Pancreas (tissue), 10 donors: ENCODE measurements around the gene TEX48. TPM values are rescaled to one million over a fixed set of nuclear protein-coding genes. Genes with fewer than 3 reads are reported as not detected.

Source experiments
- ATAC-seq, 4 donors: fragments of 200-7000 bp; cut with Tn5 transposase; one replicate each; pipeline versions ENCODE4 v1.8.0 to v1.9.1; 2020; ENCODE audit warnings: mild to moderate bottlenecking in 4 of 4, moderate library complexity in 4 of 4
- DNase-seq, 6 donors: peaks; one replicate each; pipeline ENCODE4 v3.0.0-alpha.2; 2020
- FAIRE-seq: peaks from 2 replicates; lab custom pipeline; 2012; peaks lifted over from hg19 to GRCh38; lab: Jason Lieb, UNC
- H3K27ac ChIP-seq, 4 donors: fragments of 200-600 bp; sonication (generic); 1 replicate in 3 of 4; 2 replicates in 1 of 4; pipeline versions ENCODE4 v1.5.0 to v1.8.0; 2020
- H3K27me3 ChIP-seq, 4 donors: fragments of 200-600 bp; one replicate each; pipeline ENCODE4 v1.8.0; 2021
- H3K36me3 ChIP-seq, 3 donors: fragments of 200-600 bp; sonication (generic) in 1 of 3; one replicate each; pipeline versions ENCODE4 v1.5.0 to v1.8.0; 2020 to 2021
- H3K4me1 ChIP-seq, 3 donors: fragments of 200-600 bp; one replicate each; pipeline ENCODE4 v1.8.0; 2021
- H3K4me3 ChIP-seq, 4 donors: fragments of 200-600 bp; sonication (generic) in 2 of 4; one replicate each; pipeline versions ENCODE4 v1.5.0 to v1.8.0; 2020 to 2021
- H3K9me3 ChIP-seq, 4 donors: fragments of 200-600 bp; one replicate each; pipeline ENCODE4 v1.8.0; 2021
- CTCF ChIP-seq, 4 donors: fragments of 200-600 bp; sonication (generic) in 3 of 4; IDR thresholded peaks; one replicate each; pipeline versions ENCODE4 v1.5.0 to v1.8.0; 2021; ENCODE audit warnings: antibody characterized with exemption in 4 of 4
- WGBS, 2 donors: extraction: QIAGEN DNeasy Blood & Tissue Kit; methylation state at CpG; one replicate each; pipeline ENCODE4 v1.1.7; 2013; 5-methylcytosine and 5-hydroxymethylcytosine counted together
- intact Hi-C, 3 donors: fragments of 100-400 bp; cut with DNase I; formaldehyde crosslinking; loops; one replicate each; pipeline versions ENCODE4 v1.11.1 to v1.14.2; 2022
- polyA plus RNA-seq, 2 donors: library from polyadenylated mRNA; stranded (reverse); fragments of 200-250 nt; gene quantifications; one replicate each; pipeline ENCODE4 v1.2.3, GENCODE V29; 2013
- total RNA-seq, 6 donors: library from RNA; stranded (reverse); fragmentation: NEBNext Ultra II Directional in 4 of 6; extraction: Animal tissue kit (Norgen Biotek cat#: 25700) in 4 of 6; gene quantifications; one replicate each; pipeline versions ENCODE4 v1.2.1 to v1.2.4, GENCODE V29; 2021 to 2023
- donor health status: healthy with polysubstance abuse.
- donor health status: DM: no; HTN: no; CAD: no; lungs with moderate emphysema.
- donor health status: DM: no; HTN: no; CAD: no.
- donor health status: control.
- donor health status: control.
- donor health status: Bipolar disorder and iron deficiency.
- donor health status: DM: yes; HTN: yes; CAD: no.
- donor health status: DM: no; HTN: no; CAD: no.
- donor health status: DM: no; HTN: no; CAD: no.
- donor health status: DM: yes; HTN: yes; CAD: no.

TEX48 gene
- total and polyA plus RNA-seq, 8 donors: not detected

GRCh38 chr9:114691046-114691955 is 9.3 kb upstream of the TEX48 start:
- intact Hi-C loops: no loop called here
- Histone ChIP-seq H3K4me1 (no peaks in the 10 kb centered on the region), H3K9me3 (no peaks in the 10 kb centered on the region), H3K36me3 (no peaks in the 10 kb centered on the region), H3K27me3 (no peaks in the 10 kb centered on the region), H3K27ac (no peak overlapping the region), H3K4me3 (no peak overlapping the region)
- WGBS, 2 donors: 83 to 91% methylated on average over 11 of the region's 11 CpGs
- TF ChIP-seq CTCF (IDR thresholded peaks at IDR 0.05): no peak
- no peak for FAIRE-seq
- no peak for ATAC-seq
- no peak for DNase-seq

- intact Hi-C loops: no loop called here
- no peak overlapping the region for H3K27ac ChIP-seq
- no peak for FAIRE-seq
- H3K9me3 ChIP-seq: no peaks in the 10 kb centered on the region
- no peaks in the 10 kb centered on the region for H3K4me1 ChIP-seq
- no peaks in the 10 kb centered on the region for H3K36me3 ChIP-seq
- H3K27me3 ChIP-seq: no peaks in the 10 kb centered on the region
- no peak for TF ChIP-seq CTCF (IDR thresholded peaks at IDR 0.05)
- ATAC-seq: no peak
- H3K4me3 ChIP-seq: no peak overlapping the region
- DNase-seq: no peak
- WGBS, 2 donors: 80 to 89% methylated on average over 4 of the region's 4 CpGs
These were observed 8.3 kb upstream of the TEX48 start for GRCh38 chr9:114690308-114690707.

GRCh38 chr9:114689813-114690212 is 7.8 kb upstream of the TEX48 start:
- no peaks in the 10 kb centered on the region for H3K9me3 ChIP-seq
- no peaks in the 10 kb centered on the region for H3K4me1 ChIP-seq
- no peak overlapping the region for H3K4me3 ChIP-seq
- DNase-seq: no peak
- FAIRE-seq: no peak
- WGBS, 2 donors: 73 to 82% methylated on average over 7 of the region's 7 CpGs
- no peak for ATAC-seq
- no peak overlapping the region for H3K27ac ChIP-seq
- no peak for TF ChIP-seq CTCF (IDR thresholded peaks at IDR 0.05)
- no peaks in the 10 kb centered on the region for H3K27me3 ChIP-seq
- H3K36me3 ChIP-seq: no peaks in the 10 kb centered on the region
- intact Hi-C loops: no loop called here

GRCh38 chr9:114688909-114689610 is 7.1 kb upstream of the TEX48 start:
- Histone ChIP-seq H3K9me3 (no peaks in the 10 kb centered on the region), H3K27me3 (no peaks in the 10 kb centered on the region), H3K27ac (no peak overlapping the region), H3K4me3 (no peak overlapping the region), H3K4me1 (no peaks in the 10 kb centered on the region), H3K36me3 (no peaks in the 10 kb centered on the region)
- intact Hi-C loops: no loop called here
- ATAC-seq (no peak), DNase-seq (no peak), FAIRE-seq (no peak)
- 73 to 83% methylated on average over 3 of the region's 3 CpGs for WGBS, 2 donors
- no peak for TF ChIP-seq CTCF (IDR thresholded peaks at IDR 0.05)
